A673 (cell line): ENCODE measurements around the gene GLYATL3. TPM values are rescaled to one million over a fixed set of nuclear protein-coding genes. Genes with fewer than 3 reads are reported as not detected.

Experiments
- BruUV-seq: library from RNA; stranded (reverse); fragments of 400-500 nt; replicated peaks from 2 replicates; lab custom pipeline; 2021; lab: Mats Ljungman, UMichigan
- CTCF ChIA-PET: fragments of 300-600 bp; sonication (Branson Sonifier 250); formaldehyde crosslinking; loops from one replicate; lab custom pipeline; 2022; ENCODE audit warnings: antibody characterized with exemption; lab: Charles Lee
- POLR2A ChIA-PET: fragments of 300-600 bp; sonication (Branson Sonifier 250); formaldehyde crosslinking; loops from one replicate; lab custom pipeline; 2022; ENCODE audit warnings: antibody characterized with exemption; ENCODE audit not compliant: low non-redundant PET; lab: Charles Lee
- DNase-seq: peaks from one replicate; pipeline ENCODE4 v3.0.0-alpha.2; 2015; ENCODE audit warnings: low spot score
- H3K27ac ChIP-seq: fragments of 200-600 bp; sonication (generic); 2 replicates; pipeline ENCODE4 v1.5.1; 2016; ENCODE audit warnings: mixed run types, low read depth, mild to moderate bottlenecking, mixed read lengths, antibody characterized with exemption, low read length; ENCODE audit not compliant: poor library complexity, severe bottlenecking
- H3K27me3 ChIP-seq: fragments of 200-600 bp; sonication (generic); replicated peaks from 2 replicates; pipeline ENCODE4 v1.6.1; 2017; ENCODE audit warnings: mixed run types, low read depth, mild to moderate bottlenecking, mixed read lengths, antibody characterized with exemption, low read length; ENCODE audit not compliant: insufficient read depth, poor library complexity
- H3K36me3 ChIP-seq: fragments of 200-600 bp; sonication (generic); 2 replicates; pipeline ENCODE4 v1.6.1; 2016; ENCODE audit warnings: mixed run types, mild to moderate bottlenecking, mixed read lengths, antibody characterized with exemption, low read length; ENCODE audit not compliant: insufficient read depth, poor library complexity, severe bottlenecking
- H3K4me1 ChIP-seq: fragments of 200-600 bp; sonication (generic); 2 replicates; pipeline ENCODE4 v1.6.1; 2017; ENCODE audit warnings: mixed run types, mild to moderate bottlenecking, mixed read lengths, antibody characterized with exemption, low read length; ENCODE audit not compliant: insufficient read depth, poor library complexity, severe bottlenecking
- H3K4me3 ChIP-seq: fragments of 200-600 bp; sonication (generic); 2 replicates; pipeline ENCODE4 v1.5.1; 2016; ENCODE audit warnings: low read depth, mixed run types, mild to moderate bottlenecking, mixed read lengths, low read length; ENCODE audit not compliant: poor library complexity, severe bottlenecking
- H3K9me3 ChIP-seq: fragments of 200-600 bp; sonication (generic); 2 replicates; pipeline ENCODE4 v1.6.1; 2016; ENCODE audit warnings: mixed run types, low read depth, mild to moderate bottlenecking, mixed read lengths, antibody characterized with exemption, low read length; ENCODE audit not compliant: poor library complexity, severe bottlenecking
- EZH2 ChIP-seq: fragments of 200-600 bp; sonication (generic); IDR thresholded peaks from 2 replicates; pipeline ENCODE4 v1.6.1; 2017; ENCODE audit warnings: borderline replicate concordance, low read depth, mild to moderate bottlenecking, mixed read lengths, antibody characterized with exemption, low read length; ENCODE audit not compliant: poor library complexity, severe bottlenecking
- intact Hi-C: fragments of 100-400 bp; cut with micrococcal nuclease; formaldehyde crosslinking; loops from one replicate; pipeline ENCODE4 v1.10.0; 2022; ENCODE audit not compliant: unreplicated experiment
- total RNA-seq: library from RNA; stranded (reverse); gene quantifications from 2 replicates; pipeline ENCODE4 v1.2.3, GENCODE V29; 2021
- TF ChIP-seq, protein P1 (sequence below): fragments of 300-800, 200-600 bp; sonication (generic); conservative IDR thresholded peaks from 2 replicates; pipeline ENCODE4 v1.5.1; 2017; ENCODE audit warnings: low read depth, mild to moderate bottlenecking, antibody characterized with exemption, low read length, moderate library complexity, mixed read lengths

GLYATL3 gene
- total RNA-seq, 1 experiment from 2014 or later, result not detected

GRCh38 chr6:49490633-49491032 is 9.1 kb upstream of the GLYATL3 start:
- Histone ChIP-seq H3K27ac (no peak overlapping the region), H3K36me3 (peaks cover 28% of the 10 kb centered on the region), H3K27me3 (no peaks in the 10 kb centered on the region), H3K4me1 (no peaks in the 10 kb centered on the region), H3K4me3 (no peak overlapping the region), H3K9me3 (no peaks in the 10 kb centered on the region)
- no peak for TF ChIP-seq EZH2
- TF ChIP-seq, protein P1, sequence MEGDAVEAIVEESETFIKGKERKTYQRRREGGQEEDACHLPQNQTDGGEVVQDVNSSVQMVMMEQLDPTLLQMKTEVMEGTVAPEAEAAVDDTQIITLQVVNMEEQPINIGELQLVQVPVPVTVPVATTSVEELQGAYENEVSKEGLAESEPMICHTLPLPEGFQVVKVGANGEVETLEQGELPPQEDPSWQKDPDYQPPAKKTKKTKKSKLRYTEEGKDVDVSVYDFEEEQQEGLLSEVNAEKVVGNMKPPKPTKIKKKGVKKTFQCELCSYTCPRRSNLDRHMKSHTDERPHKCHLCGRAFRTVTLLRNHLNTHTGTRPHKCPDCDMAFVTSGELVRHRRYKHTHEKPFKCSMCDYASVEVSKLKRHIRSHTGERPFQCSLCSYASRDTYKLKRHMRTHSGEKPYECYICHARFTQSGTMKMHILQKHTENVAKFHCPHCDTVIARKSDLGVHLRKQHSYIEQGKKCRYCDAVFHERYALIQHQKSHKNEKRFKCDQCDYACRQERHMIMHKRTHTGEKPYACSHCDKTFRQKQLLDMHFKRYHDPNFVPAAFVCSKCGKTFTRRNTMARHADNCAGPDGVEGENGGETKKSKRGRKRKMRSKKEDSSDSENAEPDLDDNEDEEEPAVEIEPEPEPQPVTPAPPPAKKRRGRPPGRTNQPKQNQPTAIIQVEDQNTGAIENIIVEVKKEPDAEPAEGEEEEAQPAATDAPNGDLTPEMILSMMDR, result no peak
- ChIA-PET CTCF (no interaction called here), POLR2A (no interaction called here)
- no TSS peak for BruUV-seq
- intact Hi-C loops, result no loop called here
- DNase-seq, result no peak

GRCh38 chr6:49497304-49497703 is 2.4 kb upstream of the GLYATL3 start:
- TF ChIP-seq, protein P1, result no peak
- TF ChIP-seq EZH2, result no peak
- POLR2A ChIA-PET, result no interaction called here
- no peak for DNase-seq
- H3K4me1 ChIP-seq, result no peaks in the 10 kb centered on the region
- no TSS peak for BruUV-seq
- no peak overlapping the region for H3K27ac ChIP-seq
- no peaks in the 10 kb centered on the region for H3K27me3 ChIP-seq
- H3K4me3 ChIP-seq, result no peak overlapping the region
- H3K9me3 ChIP-seq, result no peaks in the 10 kb centered on the region
- H3K36me3 ChIP-seq, result peaks cover 7% of the 10 kb centered on the region
- CTCF ChIA-PET, result interaction anchor here (0.5 kb wide), 1 partner anchor 124 kb away, joined by 4 read pairs; no protein-coding TSS in a partner anchor
- intact Hi-C loops, result no loop called here

DNA sequence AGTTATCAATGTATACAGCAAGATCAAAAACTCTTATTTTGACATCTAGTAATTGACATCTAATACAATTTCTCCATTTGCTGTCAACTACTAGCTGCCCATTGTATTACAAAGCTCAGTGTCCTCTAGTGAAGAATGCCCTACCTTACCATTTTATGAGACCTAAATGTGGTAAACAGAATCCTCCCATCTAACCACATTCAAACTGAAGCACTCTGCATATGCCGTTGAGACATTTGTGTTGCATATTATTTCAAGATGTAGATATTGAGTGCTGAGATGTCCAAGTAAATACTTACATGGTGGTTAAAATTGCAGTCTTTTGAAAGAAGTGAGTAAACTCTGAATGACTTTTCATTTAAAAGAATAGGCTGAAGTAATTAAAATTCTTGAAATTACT is 597 bp upstream of the GLYATL3 start:
- H3K27ac ChIP-seq, result no peak overlapping the region
- H3K27me3 ChIP-seq, result no peaks in the 10 kb centered on the region
- no peaks in the 10 kb centered on the region for H3K36me3 ChIP-seq
- no TSS peak for BruUV-seq
- no peaks in the 10 kb centered on the region for H3K9me3 ChIP-seq
- no peak overlapping the region for H3K4me3 ChIP-seq
- intact Hi-C loops, result no loop called here
- H3K4me1 ChIP-seq, result no peaks in the 10 kb centered on the region
- TF ChIP-seq, protein P1, result no peak
- no peak for TF ChIP-seq EZH2
- CTCF ChIA-PET, result no interaction called here
- POLR2A ChIA-PET, result no interaction called here
- no peak for DNase-seq
